ENCODE results near the gene CAPN5.

- TF ChIP-seq CTCF (IDR thresholded peaks at IDR 0.05; ENCODE audit: low read depth, low read length, poor library complexity, severe bottlenecking): no peak
- TF ChIP-seq EZH2phosphoT487 (IDR thresholded peaks at IDR 0.05; ENCODE audit: borderline replicate concordance, low read length): no peak
These were observed 50.7 kb downstream of the CAPN5 start for GRCh38 chr11:77117492-77117891.
